Measurements from ENCODE around the gene CCNY.

Gene CCNY

DNA sequence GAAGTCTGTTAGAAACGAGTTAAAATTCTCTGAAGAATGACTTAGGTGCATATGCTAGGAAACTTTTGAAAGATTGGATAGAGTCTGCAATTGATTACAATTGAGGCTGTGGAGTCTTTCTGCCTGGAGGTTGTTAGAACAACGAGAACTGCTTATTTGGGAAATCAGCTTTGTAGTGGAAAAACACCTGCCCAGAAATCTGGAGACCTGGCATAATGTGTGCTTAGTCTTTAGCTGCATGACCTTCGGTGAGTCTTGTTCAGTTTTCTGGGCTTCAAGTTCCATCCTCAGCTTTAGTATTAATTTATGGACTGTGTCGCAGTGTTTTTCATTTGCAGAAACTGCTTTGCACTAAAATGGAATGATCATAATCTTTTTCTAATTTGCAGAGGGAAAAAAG, 31.7 kb downstream of the CCNY start:
- TF ChIP-seq YY1 (IDR thresholded peaks at IDR 0.05; ENCODE audit: low read depth): no peak
- TF ChIP-seq, protein P1, sequence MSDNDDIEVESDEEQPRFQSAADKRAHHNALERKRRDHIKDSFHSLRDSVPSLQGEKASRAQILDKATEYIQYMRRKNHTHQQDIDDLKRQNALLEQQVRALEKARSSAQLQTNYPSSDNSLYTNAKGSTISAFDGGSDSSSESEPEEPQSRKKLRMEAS (IDR thresholded peaks at IDR 0.05): no peak
- no peak for TF ChIP-seq FOXM1 (IDR thresholded peaks at IDR 0.05; ENCODE audit: borderline replicate concordance, low read depth)
- TF ChIP-seq, protein P2, sequence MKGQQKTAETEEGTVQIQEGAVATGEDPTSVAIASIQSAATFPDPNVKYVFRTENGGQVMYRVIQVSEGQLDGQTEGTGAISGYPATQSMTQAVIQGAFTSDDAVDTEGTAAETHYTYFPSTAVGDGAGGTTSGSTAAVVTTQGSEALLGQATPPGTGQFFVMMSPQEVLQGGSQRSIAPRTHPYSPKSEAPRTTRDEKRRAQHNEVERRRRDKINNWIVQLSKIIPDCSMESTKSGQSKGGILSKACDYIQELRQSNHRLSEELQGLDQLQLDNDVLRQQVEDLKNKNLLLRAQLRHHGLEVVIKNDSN (IDR thresholded peaks at IDR 0.05): no peak
- no peak for TF ChIP-seq TAF1 (IDR thresholded peaks at IDR 0.05; ENCODE audit: low read depth)
- TF ChIP-seq ZBTB7A (IDR thresholded peaks at IDR 0.05; ENCODE audit: low read depth): no peak
- TF ChIP-seq, protein P3, sequence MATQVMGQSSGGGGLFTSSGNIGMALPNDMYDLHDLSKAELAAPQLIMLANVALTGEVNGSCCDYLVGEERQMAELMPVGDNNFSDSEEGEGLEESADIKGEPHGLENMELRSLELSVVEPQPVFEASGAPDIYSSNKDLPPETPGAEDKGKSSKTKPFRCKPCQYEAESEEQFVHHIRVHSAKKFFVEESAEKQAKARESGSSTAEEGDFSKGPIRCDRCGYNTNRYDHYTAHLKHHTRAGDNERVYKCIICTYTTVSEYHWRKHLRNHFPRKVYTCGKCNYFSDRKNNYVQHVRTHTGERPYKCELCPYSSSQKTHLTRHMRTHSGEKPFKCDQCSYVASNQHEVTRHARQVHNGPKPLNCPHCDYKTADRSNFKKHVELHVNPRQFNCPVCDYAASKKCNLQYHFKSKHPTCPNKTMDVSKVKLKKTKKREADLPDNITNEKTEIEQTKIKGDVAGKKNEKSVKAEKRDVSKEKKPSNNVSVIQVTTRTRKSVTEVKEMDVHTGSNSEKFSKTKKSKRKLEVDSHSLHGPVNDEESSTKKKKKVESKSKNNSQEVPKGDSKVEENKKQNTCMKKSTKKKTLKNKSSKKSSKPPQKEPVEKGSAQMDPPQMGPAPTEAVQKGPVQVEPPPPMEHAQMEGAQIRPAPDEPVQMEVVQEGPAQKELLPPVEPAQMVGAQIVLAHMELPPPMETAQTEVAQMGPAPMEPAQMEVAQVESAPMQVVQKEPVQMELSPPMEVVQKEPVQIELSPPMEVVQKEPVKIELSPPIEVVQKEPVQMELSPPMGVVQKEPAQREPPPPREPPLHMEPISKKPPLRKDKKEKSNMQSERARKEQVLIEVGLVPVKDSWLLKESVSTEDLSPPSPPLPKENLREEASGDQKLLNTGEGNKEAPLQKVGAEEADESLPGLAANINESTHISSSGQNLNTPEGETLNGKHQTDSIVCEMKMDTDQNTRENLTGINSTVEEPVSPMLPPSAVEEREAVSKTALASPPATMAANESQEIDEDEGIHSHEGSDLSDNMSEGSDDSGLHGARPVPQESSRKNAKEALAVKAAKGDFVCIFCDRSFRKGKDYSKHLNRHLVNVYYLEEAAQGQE (IDR thresholded peaks at IDR 0.05; ENCODE audit: low read depth): no peak
- no peak for TF ChIP-seq EGR1 (IDR thresholded peaks at IDR 0.05)
- TF ChIP-seq TCF12 (IDR thresholded peaks at IDR 0.05; ENCODE audit: low read depth): no peak
- no peak for TF ChIP-seq NFIC (IDR thresholded peaks at IDR 0.05)
- no peak for TF ChIP-seq EP300 (IDR thresholded peaks at IDR 0.05; ENCODE audit: borderline replicate concordance)
- no peak for TF ChIP-seq TEAD4 (IDR thresholded peaks at IDR 0.05)
- TF ChIP-seq RAD21 (IDR thresholded peaks at IDR 0.05; ENCODE audit: low read depth): no peak
- no peak for TF ChIP-seq CREB1 (IDR thresholded peaks at IDR 0.05; ENCODE audit: low read depth)
- no peak for TF ChIP-seq CEBPB (IDR thresholded peaks at IDR 0.05)

DNA sequence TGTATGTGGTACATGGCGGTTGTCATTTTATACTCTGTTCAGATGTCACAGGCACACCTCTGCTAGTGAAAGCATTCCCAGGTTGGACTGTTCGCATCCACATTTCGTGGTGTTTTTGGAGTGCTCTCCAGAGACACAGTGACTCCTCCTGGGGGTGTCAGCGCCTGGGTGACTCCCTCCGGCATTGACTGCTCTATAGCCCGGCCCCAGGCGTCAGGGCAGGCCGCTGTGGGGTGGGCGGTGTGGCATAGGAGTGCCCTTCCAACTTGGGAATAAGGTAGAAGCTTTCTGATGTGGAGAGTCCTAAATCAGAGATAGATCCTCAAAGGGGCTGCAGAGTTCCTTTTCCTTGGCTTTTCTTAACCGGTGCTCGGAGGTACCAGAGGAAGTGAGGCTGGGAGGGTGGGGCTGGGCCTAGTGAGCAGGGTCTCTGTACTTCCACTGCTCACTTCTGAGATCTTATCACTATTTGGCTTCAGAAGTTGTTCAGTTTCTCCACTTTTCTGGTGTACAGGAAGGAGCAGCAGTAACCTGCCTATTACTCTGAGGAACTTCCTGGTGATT, 32.3 kb downstream of the CCNY start:
- no peak for TF ChIP-seq EP300 (IDR thresholded peaks at IDR 0.05; ENCODE audit: borderline replicate concordance)
- TF ChIP-seq CREB1 (IDR thresholded peaks at IDR 0.05; ENCODE audit: low read depth): no peak
- TF ChIP-seq, protein P3 (IDR thresholded peaks at IDR 0.05; ENCODE audit: low read depth): no peak
- TF ChIP-seq, protein P2 (IDR thresholded peaks at IDR 0.05): no peak
- TF ChIP-seq TEAD4 (IDR thresholded peaks at IDR 0.05): no peak
- TF ChIP-seq YY1 (IDR thresholded peaks at IDR 0.05; ENCODE audit: low read depth): no peak
- TF ChIP-seq, protein P1 (IDR thresholded peaks at IDR 0.05): no peak
- TF ChIP-seq NFIC (IDR thresholded peaks at IDR 0.05): no peak
- TF ChIP-seq EGR1 (IDR thresholded peaks at IDR 0.05): no peak
- no peak for TF ChIP-seq CEBPB (IDR thresholded peaks at IDR 0.05)
- TF ChIP-seq FOXM1 (IDR thresholded peaks at IDR 0.05; ENCODE audit: borderline replicate concordance, low read depth): no peak
- TF ChIP-seq TCF12 (IDR thresholded peaks at IDR 0.05; ENCODE audit: low read depth): no peak
- no peak for TF ChIP-seq ZBTB7A (IDR thresholded peaks at IDR 0.05; ENCODE audit: low read depth)
- TF ChIP-seq TAF1 (IDR thresholded peaks at IDR 0.05; ENCODE audit: low read depth): no peak
- no peak for TF ChIP-seq RAD21 (IDR thresholded peaks at IDR 0.05; ENCODE audit: low read depth)

DNA sequence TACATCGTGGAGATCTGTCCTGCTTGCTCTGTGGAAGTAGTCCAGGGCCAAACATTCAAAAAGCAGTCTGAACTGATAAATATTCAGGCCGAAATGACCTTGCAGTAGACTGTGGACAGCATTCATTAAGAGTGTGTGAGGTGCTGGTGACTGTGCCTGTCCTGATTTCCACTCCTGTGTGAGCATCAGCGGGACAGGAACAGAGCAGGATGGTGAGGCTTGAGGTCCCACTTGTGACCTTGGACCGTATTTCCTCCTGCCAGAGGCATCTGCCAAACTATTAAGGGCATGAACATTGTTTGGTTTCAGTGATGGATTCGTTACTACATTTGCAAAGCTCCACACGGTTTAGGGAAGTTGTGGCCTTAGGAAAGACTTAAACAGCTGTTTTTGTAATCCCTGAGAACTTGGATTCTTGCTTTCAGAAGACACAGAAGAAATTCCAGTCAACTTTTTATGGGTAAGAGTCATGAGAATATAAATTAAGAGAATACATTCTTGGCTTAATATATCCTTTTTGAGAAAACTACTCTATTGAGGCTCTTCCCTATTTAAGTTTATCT, 32.8 kb downstream of the CCNY start:
- no peak for TF ChIP-seq ZBTB7A (IDR thresholded peaks at IDR 0.05; ENCODE audit: low read depth)
- no peak for TF ChIP-seq YY1 (IDR thresholded peaks at IDR 0.05; ENCODE audit: low read depth)
- TF ChIP-seq, protein P3 (IDR thresholded peaks at IDR 0.05; ENCODE audit: low read depth): no peak
- TF ChIP-seq, protein P2 (IDR thresholded peaks at IDR 0.05): no peak
- no peak for TF ChIP-seq RAD21 (IDR thresholded peaks at IDR 0.05; ENCODE audit: low read depth)
- TF ChIP-seq, protein P1 (IDR thresholded peaks at IDR 0.05): no peak
- TF ChIP-seq FOXM1 (IDR thresholded peaks at IDR 0.05; ENCODE audit: borderline replicate concordance, low read depth): no peak
- TF ChIP-seq EGR1 (IDR thresholded peaks at IDR 0.05): no peak
- no peak for TF ChIP-seq TAF1 (IDR thresholded peaks at IDR 0.05; ENCODE audit: low read depth)
- no peak for TF ChIP-seq CREB1 (IDR thresholded peaks at IDR 0.05; ENCODE audit: low read depth)
- TF ChIP-seq CEBPB (IDR thresholded peaks at IDR 0.05): no peak
- TF ChIP-seq TEAD4 (IDR thresholded peaks at IDR 0.05): no peak
- no peak for TF ChIP-seq TCF12 (IDR thresholded peaks at IDR 0.05; ENCODE audit: low read depth)

Measured in Ishikawa (cell line).